Measurements from ENCODE around the gene STRN4. TPM values are rescaled to one million over a fixed set of nuclear protein-coding genes. Genes with fewer than 3 reads are reported as not detected.

Gene STRN4
- total RNA-seq, 1 experiment from 2014 or later, result 134 TPM

- ChIA-PET POLR2A (ENCODE audit: low non-redundant PET) (interaction anchor here (0.6 kb wide), 1 partner anchor 28 kb away, joined by 3 read pairs; no protein-coding TSS in a partner anchor), CTCF (interaction anchor here (0.6 kb wide), 1 partner anchor 459 kb away, joined by 3 read pairs; no protein-coding TSS in a partner anchor)
- H3K4me1 ChIP-seq (ENCODE audit: insufficient read depth, low read length, poor library complexity, severe bottlenecking), result peaks cover 24% of the 10 kb centered on the region
- H3K36me3 ChIP-seq (ENCODE audit: insufficient read depth, low read length, poor library complexity, severe bottlenecking), result peaks cover 32% of the 10 kb centered on the region
- H3K27me3 ChIP-seq (replicated peaks; ENCODE audit: insufficient read depth, low read depth, low read length, poor library complexity), result no peaks in the 10 kb centered on the region
- BruUV-seq (replicated peaks), result no TSS peak
- intact Hi-C loops (cut with micrococcal nuclease; ENCODE audit: unreplicated experiment), result loop anchor here (5.0 to 10.0 kb wide), 3 partner anchors 65 to 345 kb away; partner anchors contain the start of genes AP2S1, SAE1 and ZC3H4
- H3K9me3 ChIP-seq (ENCODE audit: low read depth, low read length, poor library complexity, severe bottlenecking), result no peaks in the 10 kb centered on the region
- H3K4me3 ChIP-seq (ENCODE audit: low read depth, low read length, poor library complexity, severe bottlenecking), result peak overlapping the region; percentile 99
- no peak for DNase-seq (ENCODE audit: low spot score)
- peak overlapping the region; percentile 92 for H3K27ac ChIP-seq (ENCODE audit: low read depth, low read length, poor library complexity, severe bottlenecking)
- TF ChIP-seq EZH2 (IDR thresholded peaks at IDR 0.05; ENCODE audit: borderline replicate concordance, low read depth, low read length, poor library complexity, severe bottlenecking) (no peak), CTCF (conservative IDR thresholded peaks at IDR 0.05; ENCODE audit: low read depth, low read length) (no peak)
Measured at GRCh38 chr19:46787040-46787330, 40.7 kb upstream of the STRN4 start.

- Histone ChIP-seq H3K4me3 (ENCODE audit: low read depth, low read length, poor library complexity, severe bottlenecking) (peak overlapping the region; percentile 99), H3K9me3 (ENCODE audit: low read depth, low read length, poor library complexity, severe bottlenecking) (no peaks in the 10 kb centered on the region), H3K27me3 (replicated peaks; ENCODE audit: insufficient read depth, low read depth, low read length, poor library complexity) (no peaks in the 10 kb centered on the region), H3K36me3 (ENCODE audit: insufficient read depth, low read length, poor library complexity, severe bottlenecking) (peaks cover 38% of the 10 kb centered on the region), H3K27ac (ENCODE audit: low read depth, low read length, poor library complexity, severe bottlenecking) (peak overlapping the region; percentile 92), H3K4me1 (ENCODE audit: insufficient read depth, low read length, poor library complexity, severe bottlenecking) (peaks cover 24% of the 10 kb centered on the region)
- ChIA-PET CTCF (interaction anchor here (0.5 to 0.6 kb wide), 2 partner anchors 37 to 49 kb away, joined by 3 to 8 read pairs; no protein-coding TSS in a partner anchor), POLR2A (ENCODE audit: low non-redundant PET) (interaction anchor here (0.6 to 0.7 kb wide), 2 partner anchors 29 to 80 kb away, joined by 4 to 10 read pairs; no protein-coding TSS in a partner anchor)
- no peak for TF ChIP-seq CTCF (conservative IDR thresholded peaks at IDR 0.05; ENCODE audit: low read depth, low read length)
- no peak for TF ChIP-seq EZH2 (IDR thresholded peaks at IDR 0.05; ENCODE audit: borderline replicate concordance, low read depth, low read length, poor library complexity, severe bottlenecking)
- intact Hi-C loops (cut with micrococcal nuclease; ENCODE audit: unreplicated experiment), result loop anchor here (5.0 to 10.0 kb wide), 3 partner anchors 66 to 346 kb away; partner anchors contain the start of genes AP2S1, SAE1 and ZC3H4
- peak; percentile 85 for DNase-seq (ENCODE audit: low spot score)
- no TSS peak for BruUV-seq (replicated peaks)
Measured at GRCh38 chr19:46786236-46787039, 40.2 kb upstream of the STRN4 start.

GRCh38 chr19:46785980-46786235 is 39.7 kb upstream of the STRN4 start:
- no peaks in the 10 kb centered on the region for H3K9me3 ChIP-seq (ENCODE audit: low read depth, low read length, poor library complexity, severe bottlenecking)
- ChIA-PET CTCF (interaction anchor here (0.5 kb wide), 1 partner anchor 37 kb away, joined by 8 read pairs; no protein-coding TSS in a partner anchor), POLR2A (ENCODE audit: low non-redundant PET) (interaction anchor here (0.7 kb wide), 1 partner anchor 30 kb away, joined by 10 read pairs; no protein-coding TSS in a partner anchor)
- intact Hi-C loops (cut with micrococcal nuclease; ENCODE audit: unreplicated experiment), result loop anchor here (5.0 to 10.0 kb wide), 3 partner anchors 66 to 346 kb away; partner anchors contain the start of genes AP2S1, SAE1 and ZC3H4
- peaks cover 24% of the 10 kb centered on the region for H3K4me1 ChIP-seq (ENCODE audit: insufficient read depth, low read length, poor library complexity, severe bottlenecking)
- BruUV-seq (replicated peaks), result no TSS peak
- peak overlapping the region; percentile 92 for H3K27ac ChIP-seq (ENCODE audit: low read depth, low read length, poor library complexity, severe bottlenecking)
- DNase-seq (ENCODE audit: low spot score), result no peak
- TF ChIP-seq EZH2 (IDR thresholded peaks at IDR 0.05; ENCODE audit: borderline replicate concordance, low read depth, low read length, poor library complexity, severe bottlenecking), result no peak
- no peak for TF ChIP-seq CTCF (conservative IDR thresholded peaks at IDR 0.05; ENCODE audit: low read depth, low read length)
- peaks cover 43% of the 10 kb centered on the region for H3K36me3 ChIP-seq (ENCODE audit: insufficient read depth, low read length, poor library complexity, severe bottlenecking)
- H3K27me3 ChIP-seq (replicated peaks; ENCODE audit: insufficient read depth, low read depth, low read length, poor library complexity), result no peaks in the 10 kb centered on the region
- H3K4me3 ChIP-seq (ENCODE audit: low read depth, low read length, poor library complexity, severe bottlenecking), result peak overlapping the region; percentile 99

Data from A673 (cell line).